MCF 10A (cell line): ENCODE measurements around the gene SLC25A12. TPM values are rescaled to one million over a fixed set of nuclear protein-coding genes. Genes with fewer than 3 reads are reported as not detected.
"Not testable (repeated sequence)": the region's sequence is repeated elsewhere in the genome, so short reads cannot be mapped to it uniquely, and the experiment has no call there.

Source experiments
- BruUV-seq: library from RNA; stranded (reverse); fragments of 400-500 nt; replicated peaks from 2 replicates; lab custom pipeline; 2021; lab: Mats Ljungman, UMichigan
- CTCF ChIA-PET: fragments of 300-600 bp; sonication (Branson Sonifier 250); formaldehyde crosslinking; extraction: SDS; loops from one replicate; lab custom pipeline; 2021; ENCODE audit warnings: antibody characterized with exemption, inconsistent platforms; lab: Yijun Ruan, JAX
- POLR2A ChIA-PET: fragments of 300-600, 350-650 bp; sonication (Branson Sonifier 250); formaldehyde crosslinking; extraction: SDS; loops from one replicate; lab custom pipeline; 2020; ENCODE audit warnings: antibody characterized with exemption, inconsistent platforms; lab: Yijun Ruan, JAX
- DNase-seq: peaks from one replicate; pipeline ENCODE4 v3.0.0-alpha.2; 2018; ENCODE audit not compliant: unreplicated experiment
- H3K27ac Mint-ChIP-seq: one replicate; pipeline ENCODE4 v1.8.0; 2022; ENCODE audit warnings: mild to moderate bottlenecking, low read depth, mixed read lengths; ENCODE audit not compliant: unreplicated experiment
- H3K27me3 Mint-ChIP-seq: one replicate; pipeline ENCODE4 v1.8.0; 2022; ENCODE audit warnings: mixed read lengths; ENCODE audit not compliant: insufficient read depth, unreplicated experiment
- H3K36me3 Mint-ChIP-seq: one replicate; pipeline ENCODE4 v1.8.0; 2022; ENCODE audit warnings: mild to moderate bottlenecking, moderate library complexity, mixed read lengths; ENCODE audit not compliant: insufficient read depth, unreplicated experiment
- H3K4me1 Mint-ChIP-seq: one replicate; pipeline ENCODE4 v1.8.0; 2022; ENCODE audit warnings: mixed read lengths; ENCODE audit not compliant: insufficient read depth, unreplicated experiment
- H3K4me3 Mint-ChIP-seq: one replicate; pipeline ENCODE4 v1.8.0; 2022; ENCODE audit warnings: mild to moderate bottlenecking, moderate library complexity, mixed read lengths; ENCODE audit not compliant: unreplicated experiment
- H3K9me3 Mint-ChIP-seq: one replicate; pipeline ENCODE4 v1.8.0; 2022; ENCODE audit warnings: mixed read lengths; ENCODE audit not compliant: unreplicated experiment
- CTCF ChIP-seq: fragments of 200-600 bp; IDR thresholded peaks from one replicate; pipeline ENCODE4 v1.8.0; 2022; ENCODE audit warnings: antibody characterized with exemption, mild to moderate bottlenecking; ENCODE audit not compliant: unreplicated experiment
- intact Hi-C: fragments of 100-400 bp; cut with micrococcal nuclease; formaldehyde crosslinking; loops from 2 replicates; pipeline ENCODE4 v1.14.1; 2022
- total RNA-seq: library from RNA; stranded (reverse); gene quantifications from 2 replicates; pipeline ENCODE4 v1.2.3, GENCODE V29; 2022

SLC25A12 gene
- total RNA-seq, 1 experiment from 2014 or later: 12.5 TPM

- no peak overlapping the region for H3K4me3 Mint-ChIP-seq
- H3K36me3 Mint-ChIP-seq: no peaks in the 10 kb centered on the region
- no peak for DNase-seq
- peaks cover 10% of the 10 kb centered on the region for H3K27me3 Mint-ChIP-seq
- H3K4me1 Mint-ChIP-seq: peaks cover 2% of the 10 kb centered on the region
- no peaks in the 10 kb centered on the region for H3K9me3 Mint-ChIP-seq
- H3K27ac Mint-ChIP-seq: no peak overlapping the region
- intact Hi-C loops: no loop called here
- no peak for TF ChIP-seq CTCF
- POLR2A ChIA-PET: no interaction called here
- CTCF ChIA-PET: no interaction called here
- no TSS peak for BruUV-seq
Measured at GRCh38 chr2:171902840-171903420, 8.9 kb upstream of the SLC25A12 start.

- peaks cover 10% of the 10 kb centered on the region for H3K4me1 Mint-ChIP-seq
- CTCF ChIA-PET, H3K27ac Mint-ChIP-seq, H3K27me3 Mint-ChIP-seq, DNase-seq, H3K4me3 Mint-ChIP-seq, H3K9me3 Mint-ChIP-seq, POLR2A ChIA-PET, H3K36me3 Mint-ChIP-seq, BruUV-seq: not testable (repeated sequence)
- intact Hi-C loops: loop anchor here (10.0 kb wide), 1 partner anchor 205 kb away; the partner anchor contains the start of gene DLX2
Measured at GRCh38 chr2:171899623-171900282, 5.7 kb upstream of the SLC25A12 start.

GRCh38 chr2:171895786-171896185 is 1.7 kb upstream of the SLC25A12 start:
- ChIA-PET CTCF (interaction anchor here (0.6 kb wide), 1 partner anchor 11 kb away, joined by 3 read pairs; no protein-coding TSS in a partner anchor), POLR2A (interaction anchor here (0.8 kb wide), 1 partner anchor 27 kb away, joined by 3 read pairs; no protein-coding TSS in a partner anchor)
- Mint-ChIP-seq H3K36me3 (peaks cover 7% of the 10 kb centered on the region), H3K4me3 (no peak overlapping the region), H3K9me3 (no peaks in the 10 kb centered on the region), H3K27me3 (no peaks in the 10 kb centered on the region), H3K27ac (no peak overlapping the region), H3K4me1 (peaks cover 27% of the 10 kb centered on the region)
- TF ChIP-seq CTCF: no peak
- no peak for DNase-seq
- no TSS peak for BruUV-seq
- intact Hi-C loops: loop anchor here (10.0 kb wide), 1 partner anchor 209 kb away; the partner anchor contains the start of gene DLX2

GRCh38 chr2:171894612-171894947 is 536 bp upstream of the SLC25A12 start:
- H3K9me3 Mint-ChIP-seq: no peaks in the 10 kb centered on the region
- H3K27ac Mint-ChIP-seq: peak overlapping the region; percentile 91
- peaks cover 13% of the 10 kb centered on the region for H3K36me3 Mint-ChIP-seq
- no peaks in the 10 kb centered on the region for H3K27me3 Mint-ChIP-seq
- BruUV-seq: TSS peak; percentile 87
- no peak for TF ChIP-seq CTCF
- peak overlapping the region; percentile 99 for H3K4me3 Mint-ChIP-seq
- ChIA-PET CTCF (interaction anchor here (0.7 to 1.8 kb wide), 3 partner anchors 62 to 232 kb away, joined by 4 read pairs; no protein-coding TSS in a partner anchor), POLR2A (interaction anchor here (0.6 to 4.3 kb wide), 21 partner anchors 9 to 233 kb away, joined by 3 to 97 read pairs (median 4); partner anchors contain the start of genes DLX1, DLX2, DYNC1I2 and HAT1)
- intact Hi-C loops: loop anchor here (10.0 kb wide), 1 partner anchor 210 kb away; the partner anchor contains the start of gene DLX2
- no peak for DNase-seq
- peaks cover 27% of the 10 kb centered on the region for H3K4me1 Mint-ChIP-seq
